A549 (cell line): ENCODE measurements around the gene EIF3D. TPM values are rescaled to one million over a fixed set of nuclear protein-coding genes. Genes with fewer than 3 reads are reported as not detected.

Experiments used
- ATAC-seq, 2 experiments: fragments of 200-7000 bp in 1 of 2; fragments of >200 bp in 1 of 2; cut with Nextera tagmentation in 1 of 2; cut with Tn5 transposase in 1 of 2; 3 replicates each; pipeline versions ENCODE4 v1.8.0 to v1.9.1; 2018 to 2020; ENCODE audit warnings: mild to moderate bottlenecking in 1 of 2, moderate library complexity in 1 of 2
- CTCF ChIA-PET: fragments of 300-600 bp; sonication (Branson Sonifier 250); formaldehyde crosslinking; extraction: SDS; loops from one replicate; lab custom pipeline; 2021; ENCODE audit warnings: antibody characterized with exemption, inconsistent platforms; lab: Yijun Ruan, JAX
- POLR2A ChIA-PET: fragments of 350-600 bp; formaldehyde crosslinking; extraction: SDS; loops from one replicate; lab custom pipeline; 2021; ENCODE audit warnings: antibody characterized with exemption, inconsistent platforms; lab: Yijun Ruan, JAX
- DNase-seq, 2 experiments: peaks; one replicate each; pipeline versions ENCODE4 v3.0.0 to v3.0.0-alpha.2; 2011 to 2016; ENCODE audit warnings: low read depth in 1 of 2, low spot score in 1 of 2
- FAIRE-seq: peaks from 2 replicates; lab custom pipeline; 2011; peaks lifted over from hg19 to GRCh38; lab: Jason Lieb, UNC
- H3K27ac ChIP-seq, 2 experiments: fragments of >200 bp; sonication (Bioruptor Twin); formaldehyde crosslinking; 3 replicates each; pipeline ENCODE4 v1.5.1; 2016 to 2017
- H3K4me1 ChIP-seq: fragments of >200 bp; sonication (Bioruptor Twin); formaldehyde crosslinking; 3 replicates; pipeline ENCODE4 v1.6.1; 2016
- H3K4me2 ChIP-seq: fragments of >200 bp; sonication (Bioruptor Twin); formaldehyde crosslinking; 3 replicates; pipeline ENCODE4 v1.6.1; 2016
- H3K4me3 ChIP-seq: fragments of >200 bp; sonication (Bioruptor Twin); formaldehyde crosslinking; 3 replicates; pipeline ENCODE4 v1.5.1; 2016
- H3K9me3 ChIP-seq: fragments of >200 bp; sonication (Bioruptor Twin); formaldehyde crosslinking; 3 replicates; pipeline ENCODE4 v1.6.1; 2016
- CBX8 ChIP-seq: fragments of 200-600 bp; sonication (generic); IDR thresholded peaks from 2 replicates; pipeline ENCODE4 v1.6.1; 2016
- E2F6 ChIP-seq: IDR thresholded peaks from 2 replicates; pipeline ENCODE4 v1.6.1; 2012; ENCODE audit warnings: low read depth, borderline replicate concordance
- EHF ChIP-seq: fragments of 250-450 bp; sonication (Bioruptor Pico); IDR thresholded peaks from 2 replicates; pipeline ENCODE4 v1.5.0; 2020; ENCODE audit warnings: mild to moderate bottlenecking
- ESRRA ChIP-seq: fragments of 150-350 bp; IDR thresholded peaks from 2 replicates; pipeline ENCODE4 v1.6.1; 2014; ENCODE audit warnings: mild to moderate bottlenecking, low read length, borderline replicate concordance
- FOSB ChIP-seq: fragments of 250-450 bp; sonication (Bioruptor Pico); IDR thresholded peaks from 2 replicates; pipeline ENCODE4 v1.5.0; 2020; ENCODE audit warnings: mild to moderate bottlenecking, moderate library complexity
- FOSL2 ChIP-seq, 2 experiments: fragments of 450-650 bp in 1 of 2; fragments of >200 bp in 1 of 2; sonication (Bioruptor Twin) in 1 of 2; formaldehyde crosslinking; IDR thresholded peaks; 2 replicates each; pipeline versions ENCODE4 v1.5.0 to v1.6.1; 2016 to 2020; ENCODE audit warnings: mild to moderate bottlenecking in 1 of 2, moderate library complexity in 1 of 2
- HES2 ChIP-seq: fragments of >200 bp; sonication (Bioruptor Twin); formaldehyde crosslinking; IDR thresholded peaks from 2 replicates; pipeline ENCODE4 v1.6.1; 2016
- HEYL ChIP-seq: fragments of 250-450 bp; sonication (Bioruptor Pico); IDR thresholded peaks from 2 replicates; pipeline ENCODE4 v1.8.0; 2021; ENCODE audit warnings: mild to moderate bottlenecking, moderate library complexity
- HOXA7 ChIP-seq: fragments of 250-450 bp; sonication (Bioruptor Pico); IDR thresholded peaks from 2 replicates; pipeline ENCODE4 v1.5.0; 2020; ENCODE audit warnings: mild to moderate bottlenecking, moderate library complexity
- HOXB5 ChIP-seq: fragments of 250-450 bp; sonication (Bioruptor Pico); IDR thresholded peaks from 2 replicates; pipeline ENCODE4 v1.5.0; 2020; ENCODE audit warnings: mild to moderate bottlenecking, moderate library complexity
- JUN ChIP-seq, 2 experiments: fragments of >200 bp; sonication (Bioruptor Twin); formaldehyde crosslinking; IDR thresholded peaks; 2 replicates in 1 of 2; 3 replicates in 1 of 2; pipeline ENCODE4 v1.6.1; 2016 to 2017
- JUNB ChIP-seq: fragments of >200 bp; sonication (Bioruptor Twin); formaldehyde crosslinking; IDR thresholded peaks from 2 replicates; pipeline ENCODE4 v1.6.1; 2016
- KDM1A ChIP-seq: fragments of 200-600 bp; sonication (generic); IDR thresholded peaks from 2 replicates; pipeline ENCODE4 v1.6.1; 2016; ENCODE audit warnings: low read depth, mild to moderate bottlenecking
- MAX ChIP-seq: IDR thresholded peaks from 2 replicates; pipeline ENCODE4 v1.6.1; 2012
- MAZ ChIP-seq: fragments of 150-350 bp; IDR thresholded peaks from 2 replicates; pipeline ENCODE4 v1.6.1; 2014; ENCODE audit warnings: antibody characterized with exemption, low read depth, low read length, borderline replicate concordance
- NFE2L2 ChIP-seq: fragments of 150-350 bp; conservative IDR thresholded peaks from 2 replicates; pipeline ENCODE4 v1.6.1; 2014; ENCODE audit warnings: low read length
- PHF8 ChIP-seq: fragments of 200-600 bp; sonication (generic); IDR thresholded peaks from 2 replicates; pipeline ENCODE4 v1.6.1; 2016; ENCODE audit warnings: low read depth, mild to moderate bottlenecking, antibody characterized with exemption, moderate library complexity, borderline replicate concordance
- POLR2AphosphoS2 ChIP-seq: conservative IDR thresholded peaks from 2 replicates; pipeline ENCODE4 v1.6.1; 2012; ENCODE audit warnings: low read length, improper control_type of control experiment, inconsistent platforms
- RAD21 ChIP-seq, 2 experiments: fragments of >200 bp in 1 of 2; sonication (Bioruptor Twin) in 1 of 2; formaldehyde crosslinking in 1 of 2; IDR thresholded peaks in 1 of 2; conservative IDR thresholded peaks in 1 of 2; 2 replicates in 1 of 2; 3 replicates in 1 of 2; pipeline ENCODE4 v1.6.1; 2012 to 2018; ENCODE audit warnings: inconsistent platforms in 1 of 2
- SMC3 ChIP-seq: fragments of >200 bp; sonication (Bioruptor Twin); formaldehyde crosslinking; IDR thresholded peaks from 3 replicates; pipeline ENCODE4 v1.6.1; 2018; ENCODE audit warnings: inconsistent platforms
- SREBF2 ChIP-seq: fragments of 450-650 bp; IDR thresholded peaks from 2 replicates; pipeline ENCODE4 v1.6.1; 2014; ENCODE audit warnings: mild to moderate bottlenecking, moderate library complexity
- TFCP2L1 ChIP-seq: fragments of 250-450 bp; sonication (Bioruptor Pico); IDR thresholded peaks from 2 replicates; pipeline ENCODE4 v1.5.0; 2021; ENCODE audit warnings: mild to moderate bottlenecking
- ZNF302 ChIP-seq: fragments of 250-450 bp; sonication (Bioruptor Pico); IDR thresholded peaks from 2 replicates; pipeline ENCODE4 v1.9.0; 2021; ENCODE audit warnings: inconsistent platforms, mild to moderate bottlenecking, moderate library complexity
- WGBS: methylation state at CpG from one replicate; pipeline ENCODE4 v1.1.6; 2017; ENCODE audit errors: missing lambda C conversion rate; 5-methylcytosine and 5-hydroxymethylcytosine counted together
- polyA plus RNA-seq, 4 experiments: library from polyadenylated mRNA; depleted of rRNA in 3 of 4; stranded (reverse); fragments of >200 nt; fragmentation: RNase III in 1 of 4; extraction: RNeasy Plus Mini Kit Qiagen cat#74134 plus additional on column Dnase treatment in 1 of 4; gene quantifications; 2 replicates in 3 of 4; 3 replicates in 1 of 4; pipeline ENCODE4 v1.2.3, GENCODE V29; 2011 to 2017
- TF ChIP-seq, protein P1 (sequence below): fragments of >200 bp; sonication (Bioruptor Twin); formaldehyde crosslinking; IDR thresholded peaks from 3 replicates; pipeline ENCODE4 v1.6.1; 2016

EIF3D gene
- polyA plus RNA-seq, 2 of the 4 experiments (the other 2 are of a cell fraction) = 171 to 304 TPM

DNA sequence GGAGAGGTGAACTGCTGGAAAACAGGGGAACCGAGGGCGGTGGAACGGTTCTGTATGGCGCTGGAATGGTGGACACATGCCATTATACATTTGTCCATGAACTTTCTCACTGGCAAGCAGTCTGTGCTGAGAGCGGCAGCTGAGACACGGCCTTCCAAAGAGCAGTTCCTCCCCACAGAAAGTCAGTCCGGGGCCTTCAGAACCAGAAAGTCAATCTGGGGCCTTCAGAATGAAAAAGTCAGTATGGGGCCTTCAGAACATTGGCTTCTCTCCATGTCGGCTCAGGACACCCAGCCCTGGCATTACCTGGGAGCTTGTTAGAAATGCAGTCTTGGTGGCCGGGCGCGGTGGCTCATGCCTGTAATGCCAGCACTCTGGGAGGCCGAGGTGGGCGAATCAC, 56.3 kb downstream of the EIF3D start:
- ATAC-seq = no peak
- Histone ChIP-seq H3K4me2 (no peak overlapping the region), H3K4me1 (peaks cover 27% of the 10 kb centered on the region), H3K27ac (no peak overlapping the region), H3K9me3 (no peaks in the 10 kb centered on the region), H3K4me3 (no peak overlapping the region)
- POLR2A ChIA-PET = no interaction called here
- FAIRE-seq = no peak
- WGBS = 95% methylated on average over 9 of the region's 13 CpGs
- TF ChIP-seq SREBF2 = no peak
- no peak for TF ChIP-seq POLR2AphosphoS2
- no peak for TF ChIP-seq RAD21 (conservative IDR thresholded peaks at IDR 0.05 in 1 of 2, IDR thresholded peaks at IDR 0.05 in 1 of 2)
- no peak for TF ChIP-seq ZNF302
- TF ChIP-seq TFCP2L1 (CRISPR knock-in tag) = no peak
- no peak for TF ChIP-seq JUN (IDR thresholded peaks at IDR 0.05)
- no peak for TF ChIP-seq NFE2L2
- TF ChIP-seq EHF (CRISPR knock-in tag) = no peak
- TF ChIP-seq, protein P1, sequence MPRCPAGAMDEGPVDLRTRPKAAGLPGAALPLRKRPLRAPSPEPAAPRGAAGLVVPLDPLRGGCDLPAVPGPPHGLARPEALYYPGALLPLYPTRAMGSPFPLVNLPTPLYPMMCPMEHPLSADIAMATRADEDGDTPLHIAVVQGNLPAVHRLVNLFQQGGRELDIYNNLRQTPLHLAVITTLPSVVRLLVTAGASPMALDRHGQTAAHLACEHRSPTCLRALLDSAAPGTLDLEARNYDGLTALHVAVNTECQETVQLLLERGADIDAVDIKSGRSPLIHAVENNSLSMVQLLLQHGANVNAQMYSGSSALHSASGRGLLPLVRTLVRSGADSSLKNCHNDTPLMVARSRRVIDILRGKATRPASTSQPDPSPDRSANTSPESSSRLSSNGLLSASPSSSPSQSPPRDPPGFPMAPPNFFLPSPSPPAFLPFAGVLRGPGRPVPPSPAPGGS = no peak
- TF ChIP-seq HEYL (CRISPR knock-in tag) = no peak
- no peak for TF ChIP-seq KDM1A
- no peak for TF ChIP-seq CBX8
- CTCF ChIA-PET = interaction anchor here (1.4 to 11.3 kb wide), 2 partner anchors 171 to 176 kb away, joined by 3 to 113 read pairs; no protein-coding TSS in a partner anchor
- DNase-seq = no peak

GRCh38 chr22:36471341-36471821, 57.6 kb downstream of the EIF3D start:
- WGBS = 83% methylated on average over 14 of the region's 14 CpGs
- FAIRE-seq (no peak), DNase-seq (no peak), ATAC-seq (no peak)
- H3K9me3 ChIP-seq = no peaks in the 10 kb centered on the region
- ChIA-PET CTCF (interaction anchor here (0.8 to 11.3 kb wide), 27 partner anchors 9 to 199 kb away, joined by 3 to 113 read pairs (median 6); partner anchors contain the start of gene TXN2), POLR2A (interaction anchor here (1.0 kb wide), 1 partner anchor 11 kb away, joined by 3 read pairs; no protein-coding TSS in a partner anchor)
- H3K4me3 ChIP-seq = no peak overlapping the region
- H3K4me2 ChIP-seq = no peak overlapping the region
- peak overlapping the region in 1 of 2 experiments; percentile 35; a peak in 2 of 6 replicates for H3K27ac ChIP-seq
- no peak for TF ChIP-seq E2F6
- TF ChIP-seq HOXB5 (CRISPR knock-in tag) = no peak
- TF ChIP-seq ESRRA = no peak
- TF ChIP-seq SMC3 = no peak
- TF ChIP-seq JUN (IDR thresholded peaks at IDR 0.05) = no peak
- no peak for TF ChIP-seq JUNB
- no peak for TF ChIP-seq HES2
- no peak for TF ChIP-seq FOSB (CRISPR knock-in tag)
- no peak for TF ChIP-seq PHF8
- TF ChIP-seq EHF (CRISPR knock-in tag) = no peak
- TF ChIP-seq KDM1A = no peak
- no peak for TF ChIP-seq MAZ
- TF ChIP-seq CBX8 = no peak
- no peak for TF ChIP-seq FOSL2 (IDR thresholded peaks at IDR 0.05)
- no peak for TF ChIP-seq FOSL2 (CRISPR knock-in tag; IDR thresholded peaks at IDR 0.05)
- no peak for TF ChIP-seq MAX
- H3K4me1 ChIP-seq = peaks cover 40% of the 10 kb centered on the region

DNA sequence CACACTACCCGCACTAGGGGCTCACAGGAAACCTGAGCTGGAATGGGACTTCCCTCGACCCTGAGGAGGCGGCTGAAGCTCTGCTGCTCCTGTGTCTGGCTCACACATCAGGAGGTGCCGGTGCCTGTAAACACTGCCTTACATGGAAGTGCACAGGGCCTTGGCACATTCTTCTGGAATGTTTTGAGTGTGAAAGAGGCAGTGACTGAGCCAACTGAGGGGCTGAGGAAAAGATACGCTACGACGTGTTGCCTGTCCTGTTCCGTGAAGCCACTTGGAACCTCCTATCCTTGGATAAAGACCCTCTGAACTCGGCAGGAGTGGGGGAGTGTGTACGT, 58.0 kb downstream of the EIF3D start:
- ChIA-PET POLR2A (interaction anchor here (1.0 kb wide), 1 partner anchor 11 kb away, joined by 3 read pairs; no protein-coding TSS in a partner anchor), CTCF (interaction anchor here (0.7 to 11.3 kb wide), 27 partner anchors 9 to 198 kb away, joined by 3 to 113 read pairs (median 6); partner anchors contain the start of gene TXN2)
- TF ChIP-seq EHF (CRISPR knock-in tag) (no peak), FOSB (CRISPR knock-in tag) (no peak), CBX8 (no peak), HOXA7 (CRISPR knock-in tag) (no peak)
- Histone ChIP-seq H3K9me3 (no peaks in the 10 kb centered on the region), H3K4me3 (no peak overlapping the region), H3K4me1 (peaks cover 44% of the 10 kb centered on the region), H3K4me2 (no peak overlapping the region), H3K27ac (peak overlapping the region in 1 of 2 experiments; percentile 35; a peak in 2 of 6 replicates)
- FAIRE-seq (no peak), DNase-seq (no peak), ATAC-seq (no peak)
- 72% methylated on average over 10 of the region's 10 CpGs for WGBS
